Mesenchymal stem cell (in vitro differentiated cells and primary cell): ENCODE data around the gene MOB3B.

ENCODE experiments used
- DNase-seq: peaks from one replicate; pipeline ENCODE4 v3.0.0-alpha.2; 2013
- H2AFZ ChIP-seq: one replicate; pipeline ENCODE4 v1.6.1; 2013; ENCODE audit warnings: low read depth, mild to moderate bottlenecking, control low read depth, inconsistent platforms, low read length, moderate library complexity
- H2AK5ac ChIP-seq: 2 replicates; pipeline ENCODE4 v1.6.1; 2013; ENCODE audit warnings: low read length, moderate library complexity, mild to moderate bottlenecking, inconsistent platforms; ENCODE audit not compliant: severe bottlenecking
- H2BK120ac ChIP-seq: one replicate; pipeline ENCODE4 v1.6.1; 2013; ENCODE audit warnings: low read depth, mild to moderate bottlenecking, inconsistent platforms, low read length, moderate library complexity
- H2BK12ac ChIP-seq, 2 experiments: one replicate each; pipeline ENCODE4 v1.6.1; 2013; ENCODE audit warnings: inconsistent platforms in 2 of 2, low read length in 2 of 2, mild to moderate bottlenecking in 2 of 2, moderate library complexity in 2 of 2, control low read depth in 1 of 2
- H2BK15ac ChIP-seq: one replicate; pipeline ENCODE4 v1.6.1; 2013; ENCODE audit warnings: mild to moderate bottlenecking, low read depth, inconsistent platforms; ENCODE audit not compliant: poor library complexity, severe bottlenecking
- H2BK5ac ChIP-seq: 2 replicates; pipeline ENCODE4 v1.6.1; 2013; ENCODE audit warnings: low read depth, mild to moderate bottlenecking, low read length, control low read depth, inconsistent platforms; ENCODE audit not compliant: poor library complexity, severe bottlenecking
- H3K14ac ChIP-seq, 2 experiments: one replicate each; pipeline ENCODE4 v1.6.1; 2013; ENCODE audit warnings: inconsistent platforms in 2 of 2, low read length in 2 of 2, control low read depth in 1 of 2, mild to moderate bottlenecking in 1 of 2, moderate library complexity in 1 of 2
- H3K18ac ChIP-seq, 2 experiments: one replicate each; pipeline ENCODE4 v1.6.1; 2013; ENCODE audit warnings: inconsistent platforms in 2 of 2, low read length in 2 of 2, control low read depth in 1 of 2, low read depth in 1 of 2, mild to moderate bottlenecking in 1 of 2
- H3K23ac ChIP-seq, 2 experiments: one replicate each; pipeline ENCODE4 v1.6.1; 2013; ENCODE audit warnings: inconsistent platforms in 2 of 2, low read length in 2 of 2, mild to moderate bottlenecking in 2 of 2, moderate library complexity in 2 of 2, control low read depth in 1 of 2
- H3K27ac ChIP-seq: 2 replicates; pipeline ENCODE4 v1.5.1; 2013; ENCODE audit warnings: mild to moderate bottlenecking, moderate library complexity, low read length, control low read depth, inconsistent platforms; ENCODE audit not compliant: poor library complexity, severe bottlenecking
- H3K27me3 ChIP-seq, 2 experiments: 2 replicates each; pipeline versions ENCODE4 v1.6.1 to v1.7.0; 2013; ENCODE audit warnings: low read length in 2 of 2, mild to moderate bottlenecking in 2 of 2, moderate library complexity in 2 of 2, control low read depth in 1 of 2, inconsistent platforms in 1 of 2; ENCODE audit not compliant: control insufficient read depth in 1 of 2, insufficient read depth in 1 of 2
- H3K36me3 ChIP-seq, 2 experiments: 2 replicates each; pipeline versions ENCODE4 v1.6.1 to v1.7.0; 2013; ENCODE audit warnings: low read length in 2 of 2, control low read depth in 1 of 2, inconsistent platforms in 1 of 2, low read depth in 1 of 2, mild to moderate bottlenecking in 1 of 2; ENCODE audit not compliant: insufficient read depth in 2 of 2, control insufficient read depth in 1 of 2
- H3K4ac ChIP-seq, 2 experiments: one replicate each; pipeline ENCODE4 v1.6.1; 2013; ENCODE audit warnings: inconsistent platforms in 2 of 2, low read length in 2 of 2, mild to moderate bottlenecking in 2 of 2, moderate library complexity in 2 of 2, control low read depth in 1 of 2, low read depth in 1 of 2
- H3K4me1 ChIP-seq: 2 replicates; pipeline ENCODE4 v1.6.1; 2013; ENCODE audit warnings: low read depth, low read length, control low read depth; ENCODE audit not compliant: control insufficient read depth, insufficient read depth
- H3K4me2 ChIP-seq: 2 replicates; pipeline ENCODE4 v1.6.1; 2013; ENCODE audit warnings: low read length, mild to moderate bottlenecking, inconsistent platforms; ENCODE audit not compliant: poor library complexity, severe bottlenecking
- H3K4me3 ChIP-seq, 2 experiments: 2 replicates each; pipeline versions ENCODE4 v1.5.1 to v1.7.0; 2013; ENCODE audit warnings: low read length in 2 of 2, mild to moderate bottlenecking in 2 of 2, control low read depth in 1 of 2, low read depth in 1 of 2; ENCODE audit not compliant: insufficient read depth in 1 of 2
- H3K79me1 ChIP-seq: replicated peaks from 2 replicates; pipeline ENCODE4 v1.6.1; 2013; ENCODE audit warnings: mild to moderate bottlenecking, control low read depth, low read length, inconsistent platforms; ENCODE audit not compliant: poor library complexity, severe bottlenecking
- H3K9ac ChIP-seq: 2 replicates; pipeline ENCODE4 v1.7.0; 2013; ENCODE audit warnings: mild to moderate bottlenecking, low read length, moderate library complexity
- H3K9me3 ChIP-seq: 2 replicates; pipeline ENCODE4 v1.7.0; 2013; ENCODE audit warnings: mild to moderate bottlenecking, low read length; ENCODE audit not compliant: control insufficient read depth
- H4K8ac ChIP-seq: one replicate; pipeline ENCODE4 v1.6.1; 2013; ENCODE audit warnings: inconsistent platforms, mild to moderate bottlenecking, low read length, moderate library complexity
- H4K91ac ChIP-seq: one replicate; pipeline ENCODE4 v1.6.1; 2013; ENCODE audit warnings: mild to moderate bottlenecking, low read length, inconsistent platforms
- WGBS: methylation state at CpG from one replicate; pipeline ENCODE4 v1.1.7; 2013; ENCODE audit warnings: mixed read lengths; 5-methylcytosine and 5-hydroxymethylcytosine counted together

Gene MOB3B

GRCh38 chr9:27471789-27472188 is 57.8 kb downstream of the MOB3B start:
- Histone ChIP-seq H3K4ac (no peak overlapping the region), H3K27ac (no peak overlapping the region), H3K14ac (no peak overlapping the region), H3K27me3 (peaks cover 4% of the 10 kb centered on the region in 2 experiments), H3K4me1 (no peaks in the 10 kb centered on the region), H4K91ac (no peak overlapping the region), H3K36me3 (no peaks in the 10 kb centered on the region), H3K9me3 (no peaks in the 10 kb centered on the region), H2BK12ac (no peak overlapping the region), H2AFZ (no peak overlapping the region), H3K18ac (no peak overlapping the region), H2BK15ac (no peak overlapping the region), H3K23ac (no peak overlapping the region), H2BK5ac (no peak overlapping the region), H4K8ac (no peak overlapping the region), H3K4me3 (no peak overlapping the region), H2AK5ac (no peak overlapping the region), H3K79me1 (no peaks in the 10 kb centered on the region), H2BK120ac (no peak overlapping the region), H3K4me2 (no peak overlapping the region), H3K9ac (no peak overlapping the region)
- no peak for DNase-seq
- no CpG with 5 or more reads among the region's 3 CpGs for WGBS

- Histone ChIP-seq H3K79me1 (no peaks in the 10 kb centered on the region), H3K4ac (no peak overlapping the region), H2AK5ac (no peak overlapping the region), H3K27ac (no peak overlapping the region), H3K27me3 (peaks cover 4% of the 10 kb centered on the region in 2 experiments), H3K18ac (no peak overlapping the region), H3K4me1 (no peaks in the 10 kb centered on the region), H3K4me2 (no peak overlapping the region), H3K4me3 (no peak overlapping the region), H2AFZ (no peak overlapping the region), H3K36me3 (no peaks in the 10 kb centered on the region), H2BK15ac (no peak overlapping the region), H3K9me3 (no peaks in the 10 kb centered on the region), H4K91ac (no peak overlapping the region), H3K23ac (no peak overlapping the region), H4K8ac (no peak overlapping the region), H3K14ac (no peak overlapping the region), H2BK5ac (no peak overlapping the region), H3K9ac (no peak overlapping the region), H2BK120ac (no peak overlapping the region), H2BK12ac (no peak overlapping the region)
- DNase-seq = no peak
- WGBS = 100% methylated on average over 2 of the region's 5 CpGs
These were observed 58.2 kb downstream of the MOB3B start for GRCh38 chr9:27471366-27471765.

DNA sequence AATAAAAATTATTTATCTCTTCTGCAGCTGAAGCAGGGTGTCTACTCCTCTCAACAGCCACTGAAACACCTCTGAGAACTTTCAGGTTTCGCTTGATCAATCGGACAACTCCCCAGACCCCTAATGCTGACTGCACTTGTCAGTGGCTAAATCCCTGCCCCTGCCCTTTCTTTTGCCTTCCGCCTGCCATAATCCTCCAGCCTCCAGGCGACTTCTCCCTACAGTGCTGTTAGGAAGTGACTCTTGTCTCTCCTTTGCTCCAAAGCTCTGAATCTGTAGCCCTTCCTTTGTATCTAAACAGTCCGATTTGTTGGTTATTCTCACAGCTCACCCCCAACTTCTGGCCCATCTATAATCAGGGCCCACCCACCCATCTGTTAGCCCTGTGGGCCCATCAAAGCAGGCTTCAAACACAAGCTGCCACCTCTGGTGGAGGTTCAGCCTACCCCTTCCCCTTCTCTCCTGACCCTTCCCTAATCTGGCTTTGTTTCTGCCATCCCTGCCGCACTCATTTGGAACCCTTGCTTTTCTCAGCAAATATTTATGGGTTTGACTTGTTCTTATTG is 59.2 kb downstream of the MOB3B start:
- no peak for DNase-seq
- WGBS = 90% methylated on average over 6 of the region's 6 CpGs
- H4K91ac ChIP-seq = no peak overlapping the region

DNA sequence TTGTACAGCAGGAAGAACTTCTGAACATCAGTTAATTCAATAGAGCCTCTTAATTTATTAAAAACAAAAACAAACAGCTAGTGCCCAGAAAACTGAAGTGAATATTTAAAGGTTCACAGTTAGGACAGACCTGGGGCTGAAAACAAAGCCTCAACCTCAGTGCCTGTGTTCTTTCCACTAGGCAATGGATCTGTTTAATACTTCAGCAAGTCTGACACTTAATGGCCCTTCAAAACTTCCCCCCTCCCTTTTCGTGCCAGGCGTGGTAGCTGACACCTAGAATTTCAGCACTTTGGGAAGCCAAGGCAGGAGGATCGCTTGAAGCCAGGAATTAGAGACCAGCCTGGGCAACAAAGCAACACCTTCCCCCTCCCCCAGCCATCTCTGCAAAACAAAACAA is 60.1 kb downstream of the MOB3B start:
- no peak overlapping the region for H3K27ac ChIP-seq
- no peaks in the 10 kb centered on the region for H3K79me1 ChIP-seq
- no peak overlapping the region for H3K4me3 ChIP-seq
- no peak overlapping the region for H4K91ac ChIP-seq
- H2BK5ac ChIP-seq = no peak overlapping the region
- no peak overlapping the region for H3K4ac ChIP-seq
- DNase-seq = no peak
- no peak overlapping the region for H2BK12ac ChIP-seq
- H2AFZ ChIP-seq = no peak overlapping the region
- H4K8ac ChIP-seq = peak overlapping the region; percentile 55
- no peaks in the 10 kb centered on the region for H3K4me1 ChIP-seq
- no peak overlapping the region for H3K18ac ChIP-seq
- no peaks in the 10 kb centered on the region for H3K36me3 ChIP-seq
- no peak overlapping the region for H3K14ac ChIP-seq
- no peaks in the 10 kb centered on the region for H3K9me3 ChIP-seq
- 83% methylated on average over 3 of the region's 3 CpGs for WGBS
- no peak overlapping the region for H2AK5ac ChIP-seq
- no peak overlapping the region for H3K9ac ChIP-seq
- H3K27me3 ChIP-seq = peaks cover 4% of the 10 kb centered on the region in 2 experiments
- no peak overlapping the region for H3K4me2 ChIP-seq
- H3K23ac ChIP-seq = no peak overlapping the region
- H2BK120ac ChIP-seq = no peak overlapping the region
- no peak overlapping the region for H2BK15ac ChIP-seq

More for the DNA sequence above, 59.2 kb downstream of the MOB3B start:
- Histone ChIP-seq H3K27ac (no peak overlapping the region), H3K27me3 (peaks cover 4% of the 10 kb centered on the region in 2 experiments), H4K8ac (no peak overlapping the region), H2BK15ac (no peak overlapping the region), H3K4ac (no peak overlapping the region), H3K23ac (no peak overlapping the region), H2BK120ac (no peak overlapping the region), H3K4me2 (no peak overlapping the region), H2BK5ac (no peak overlapping the region), H3K4me3 (no peak overlapping the region), H2AFZ (no peak overlapping the region), H3K4me1 (no peaks in the 10 kb centered on the region), H3K79me1 (no peaks in the 10 kb centered on the region), H3K18ac (no peak overlapping the region), H3K14ac (no peak overlapping the region), H3K9ac (no peak overlapping the region), H2BK12ac (no peak overlapping the region), H3K9me3 (no peaks in the 10 kb centered on the region), H3K36me3 (no peaks in the 10 kb centered on the region), H2AK5ac (no peak overlapping the region)
